MM.1S (cell line): ENCODE results near the gene AMDHD1.

Source experiments
- DNase-seq: peaks from one replicate; pipeline ENCODE4 v3.0.0-alpha.2; 2015
- H2AFZ ChIP-seq: fragments of 300-600 bp; sonication (generic); 2 replicates; pipeline ENCODE4 v1.6.0; 2016; ENCODE audit warnings: antibody characterized with exemption, low read length
- H3F3A ChIP-seq: fragments of 300-600 bp; sonication (generic); 2 replicates; pipeline ENCODE4 v1.6.1; 2016; ENCODE audit warnings: mild to moderate bottlenecking, antibody characterized with exemption, low read length, moderate library complexity, mixed read lengths; ENCODE audit not compliant: insufficient read depth
- H3K27ac ChIP-seq: fragments of 300-600 bp; sonication (generic); 2 replicates; pipeline ENCODE4 v1.5.1; 2016; ENCODE audit warnings: mild to moderate bottlenecking, low read length
- H3K27me3 ChIP-seq: fragments of 300-600 bp; sonication (generic); replicated peaks from 2 replicates; pipeline ENCODE4 v1.6.0; 2016; ENCODE audit warnings: low read length; ENCODE audit not compliant: insufficient read depth
- H3K36me3 ChIP-seq: fragments of 300-600 bp; sonication (generic); replicated peaks from 2 replicates; pipeline ENCODE4 v1.6.1; 2016; ENCODE audit warnings: mild to moderate bottlenecking, low read length, mixed read lengths; ENCODE audit not compliant: insufficient read depth
- H3K4me1 ChIP-seq: fragments of 300-600 bp; sonication (generic); 2 replicates; pipeline ENCODE4 v1.6.1; 2016; ENCODE audit warnings: low read length, mixed read lengths
- H3K4me2 ChIP-seq: fragments of 300-600 bp; sonication (generic); 2 replicates; pipeline ENCODE4 v1.6.0; 2016; ENCODE audit warnings: low read depth, low read length
- H3K4me3 ChIP-seq: fragments of 300-600 bp; sonication (generic); 2 replicates; pipeline ENCODE4 v1.5.1; 2016; ENCODE audit warnings: low read length, mixed read lengths
- H3K79me2 ChIP-seq: fragments of 300-600 bp; sonication (generic); 2 replicates; pipeline ENCODE4 v1.6.1; 2016; ENCODE audit warnings: mixed run types, low read length, mixed read lengths
- H3K9ac ChIP-seq: fragments of 300-600 bp; sonication (generic); 2 replicates; pipeline ENCODE4 v1.6.1; 2016; ENCODE audit warnings: low read length, mixed read lengths
- H3K9me2 ChIP-seq: fragments of 300-600 bp; sonication (generic); replicated peaks from 2 replicates; pipeline ENCODE4 v1.6.1; 2016; ENCODE audit warnings: mild to moderate bottlenecking, low read length, mixed read lengths; ENCODE audit not compliant: insufficient read depth
- H3K9me3 ChIP-seq: fragments of 300-600 bp; sonication (generic); replicated peaks from 2 replicates; pipeline ENCODE4 v1.6.1; 2016; ENCODE audit warnings: mild to moderate bottlenecking, low read length, mixed read lengths; ENCODE audit not compliant: insufficient read depth
- H4K20me1 ChIP-seq: fragments of 300-600 bp; sonication (generic); 2 replicates; pipeline ENCODE4 v1.6.1; 2016; ENCODE audit warnings: mild to moderate bottlenecking, low read length, moderate library complexity, mixed read lengths; ENCODE audit not compliant: insufficient read depth
- CTCF ChIP-seq: fragments of 300-600 bp; sonication (generic); IDR thresholded peaks from 2 replicates; pipeline ENCODE4 v1.5.1; 2016; ENCODE audit warnings: antibody characterized with exemption, low read length, mixed read lengths
- EZH2 ChIP-seq: fragments of 300-600 bp; sonication (generic); optimal IDR thresholded peaks from 2 replicates; pipeline ENCODE3; 2017; ENCODE audit warnings: low read depth, mild to moderate bottlenecking, antibody characterized with exemption, low read length, mixed read lengths
- EZH2phosphoT487 ChIP-seq: fragments of 300-600 bp; sonication (generic); IDR thresholded peaks from 2 replicates; pipeline ENCODE4 v1.6.1; 2018; ENCODE audit warnings: antibody characterized with exemption, low read length

The AMDHD1 gene

GRCh38 chr12:95995238-95996031 lies 52.3 kb downstream of the AMDHD1 start:
- Histone ChIP-seq H3K4me1 (no peaks in the 10 kb centered on the region), H3K27ac (no peak overlapping the region)
- DNase-seq, result no peak

GRCh38 chr12:95996034-95996658 lies 53.0 kb downstream of the AMDHD1 start, which contains the start of gene HAL:
Gene HAL (minus strand): TSS chr12:95996344. CDS start chr12:95995910, 434 bp downstream.
- H4K20me1 ChIP-seq, result no peaks in the 10 kb centered on the region
- no peak within 1 kb of the TSS for H3K4me2 ChIP-seq
- no peak for TF ChIP-seq EZH2
- no peak for TF ChIP-seq EZH2phosphoT487
- TF ChIP-seq CTCF, result no peak
- H2AFZ ChIP-seq, result no peak within 1 kb of the TSS
- H3K36me3 ChIP-seq, result no peaks in the 10 kb centered on the region
- no peaks in the 10 kb centered on the region for H3K9me3 ChIP-seq
- H3K27me3 ChIP-seq, result no peaks in the 10 kb centered on the region
- no peak for DNase-seq
- H3K79me2 ChIP-seq, result no peaks in the 10 kb centered on the region
- H3F3A ChIP-seq, result no peaks in the 10 kb centered on the region
- H3K4me3 ChIP-seq, result no peak within 1 kb of the TSS
- no peak within 1 kb of the TSS for H3K9ac ChIP-seq
- H3K9me2 ChIP-seq, result no peaks in the 10 kb centered on the region
- no peaks in the 10 kb centered on the region for H3K4me1 ChIP-seq
- H3K27ac ChIP-seq, result no peak within 1 kb of the TSS

More at GRCh38 chr12:95995238-95996031, 52.3 kb downstream of the AMDHD1 start:
- no peak overlapping the region for H3K4me2 ChIP-seq
- no peaks in the 10 kb centered on the region for H3K36me3 ChIP-seq
- H3K27me3 ChIP-seq, result no peaks in the 10 kb centered on the region
- no peaks in the 10 kb centered on the region for H3K79me2 ChIP-seq
- H3K9ac ChIP-seq, result no peak overlapping the region
- H3K9me2 ChIP-seq, result no peaks in the 10 kb centered on the region
- TF ChIP-seq EZH2phosphoT487, result no peak
- no peak for TF ChIP-seq EZH2
- no peak for TF ChIP-seq CTCF
- H3K4me3 ChIP-seq, result no peak overlapping the region
- no peaks in the 10 kb centered on the region for H3F3A ChIP-seq
- no peaks in the 10 kb centered on the region for H3K9me3 ChIP-seq
- no peaks in the 10 kb centered on the region for H4K20me1 ChIP-seq
- H2AFZ ChIP-seq, result no peak overlapping the region

GRCh38 chr12:95997276-95997675 lies 54.1 kb downstream of the AMDHD1 start:
- H4K20me1 ChIP-seq, result no peaks in the 10 kb centered on the region
- DNase-seq, result no peak
- no peaks in the 10 kb centered on the region for H3K36me3 ChIP-seq
- no peaks in the 10 kb centered on the region for H3K9me3 ChIP-seq
- no peaks in the 10 kb centered on the region for H3K79me2 ChIP-seq
- TF ChIP-seq EZH2phosphoT487 (no peak), EZH2 (no peak), CTCF (no peak)
- no peak overlapping the region for H3K27ac ChIP-seq
- H3F3A ChIP-seq, result no peaks in the 10 kb centered on the region
- H3K4me3 ChIP-seq, result no peak overlapping the region
- H3K9ac ChIP-seq, result no peak overlapping the region
- H2AFZ ChIP-seq, result no peak overlapping the region
- H3K27me3 ChIP-seq, result no peaks in the 10 kb centered on the region
- H3K4me1 ChIP-seq, result no peaks in the 10 kb centered on the region
- no peak overlapping the region for H3K4me2 ChIP-seq
- no peaks in the 10 kb centered on the region for H3K9me2 ChIP-seq
